ENCODE data around the gene NKG7.

- TF ChIP-seq CTCF (IDR thresholded peaks at IDR 0.05) (no peak), POLR2AphosphoS5 (IDR thresholded peaks at IDR 0.05) (no peak)
These were observed 35.2 kb downstream of the NKG7 start for GRCh38 chr19:51337141-51337860.

Measured in breast epithelium (tissue), 3 donors.